A549 (cell line): ENCODE data around the gene CHMP6. TPM values are rescaled to one million over a fixed set of nuclear protein-coding genes. Genes with fewer than 3 reads are reported as not detected.

Experiments used
- ATAC-seq, 2 experiments: fragments of 200-7000 bp in 1 of 2; fragments of >200 bp in 1 of 2; cut with Nextera tagmentation in 1 of 2; cut with Tn5 transposase in 1 of 2; 3 replicates each; pipeline versions ENCODE4 v1.8.0 to v1.9.1; 2018 to 2020; ENCODE audit warnings: mild to moderate bottlenecking in 1 of 2, moderate library complexity in 1 of 2
- CTCF ChIA-PET: fragments of 300-600 bp; sonication (Branson Sonifier 250); formaldehyde crosslinking; extraction: SDS; loops from one replicate; lab custom pipeline; 2021; ENCODE audit warnings: antibody characterized with exemption, inconsistent platforms; lab: Yijun Ruan, JAX
- POLR2A ChIA-PET: fragments of 350-600 bp; formaldehyde crosslinking; extraction: SDS; loops from one replicate; lab custom pipeline; 2021; ENCODE audit warnings: antibody characterized with exemption, inconsistent platforms; lab: Yijun Ruan, JAX
- DNase-seq, 2 experiments: peaks; one replicate each; pipeline versions ENCODE4 v3.0.0 to v3.0.0-alpha.2; 2011 to 2016; ENCODE audit warnings: low read depth in 1 of 2, low spot score in 1 of 2
- FAIRE-seq: peaks from 2 replicates; lab custom pipeline; 2011; peaks lifted over from hg19 to GRCh38; lab: Jason Lieb, UNC
- H3K27ac ChIP-seq, 2 experiments: fragments of >200 bp; sonication (Bioruptor Twin); formaldehyde crosslinking; 3 replicates each; pipeline ENCODE4 v1.5.1; 2016 to 2017
- H3K4me1 ChIP-seq: fragments of >200 bp; sonication (Bioruptor Twin); formaldehyde crosslinking; 3 replicates; pipeline ENCODE4 v1.6.1; 2016
- H3K4me2 ChIP-seq: fragments of >200 bp; sonication (Bioruptor Twin); formaldehyde crosslinking; 3 replicates; pipeline ENCODE4 v1.6.1; 2016
- H3K4me3 ChIP-seq: fragments of >200 bp; sonication (Bioruptor Twin); formaldehyde crosslinking; 3 replicates; pipeline ENCODE4 v1.5.1; 2016
- H3K9me3 ChIP-seq: fragments of >200 bp; sonication (Bioruptor Twin); formaldehyde crosslinking; 3 replicates; pipeline ENCODE4 v1.6.1; 2016
- ATOH8 ChIP-seq: fragments of 250-450 bp; sonication (Bioruptor Pico); IDR thresholded peaks from 2 replicates; pipeline ENCODE4 v1.5.0; 2020; ENCODE audit warnings: low read depth, mild to moderate bottlenecking, moderate library complexity
- CHD2 ChIP-seq: fragments of 150-350 bp; IDR thresholded peaks from 2 replicates; pipeline ENCODE4 v1.6.1; 2014; ENCODE audit warnings: low read length; ENCODE audit not compliant: partially characterized antibody
- CTCF ChIP-seq: fragments of >200 bp; sonication (Bioruptor Twin); formaldehyde crosslinking; IDR thresholded peaks from 3 replicates; pipeline ENCODE4 v1.5.1; 2016
- EHMT2 ChIP-seq: fragments of 200-600 bp; sonication (generic); IDR thresholded peaks from 2 replicates; pipeline ENCODE4 v1.6.1; 2016; ENCODE audit warnings: antibody characterized with exemption, low read depth, mild to moderate bottlenecking, moderate library complexity
- EP300 ChIP-seq, 2 experiments: fragments of >200 bp; sonication (Bioruptor Twin); formaldehyde crosslinking; IDR thresholded peaks; 2 replicates in 1 of 2; 3 replicates in 1 of 2; pipeline ENCODE4 v1.6.1; 2016 to 2017
- ESRRA ChIP-seq: fragments of 150-350 bp; IDR thresholded peaks from 2 replicates; pipeline ENCODE4 v1.6.1; 2014; ENCODE audit warnings: mild to moderate bottlenecking, low read length, borderline replicate concordance
- HES2 ChIP-seq: fragments of >200 bp; sonication (Bioruptor Twin); formaldehyde crosslinking; IDR thresholded peaks from 2 replicates; pipeline ENCODE4 v1.6.1; 2016
- HEYL ChIP-seq: fragments of 250-450 bp; sonication (Bioruptor Pico); IDR thresholded peaks from 2 replicates; pipeline ENCODE4 v1.8.0; 2021; ENCODE audit warnings: mild to moderate bottlenecking, moderate library complexity
- JUN ChIP-seq, 2 experiments: fragments of >200 bp; sonication (Bioruptor Twin); formaldehyde crosslinking; IDR thresholded peaks; 2 replicates in 1 of 2; 3 replicates in 1 of 2; pipeline ENCODE4 v1.6.1; 2016 to 2017
- KDM1A ChIP-seq: fragments of 200-600 bp; sonication (generic); IDR thresholded peaks from 2 replicates; pipeline ENCODE4 v1.6.1; 2016; ENCODE audit warnings: low read depth, mild to moderate bottlenecking
- MAFK ChIP-seq: fragments of 450-650 bp; IDR thresholded peaks from 2 replicates; pipeline ENCODE4 v1.6.1; 2014; ENCODE audit not compliant: partially characterized antibody
- MAX ChIP-seq: IDR thresholded peaks from 2 replicates; pipeline ENCODE4 v1.6.1; 2012
- MYC ChIP-seq: IDR thresholded peaks from 2 replicates; pipeline ENCODE4 v1.6.1; 2012; ENCODE audit warnings: mild to moderate bottlenecking, inconsistent platforms, low read length, improper control_type of control experiment, borderline replicate concordance
- NFE2L2 ChIP-seq: fragments of 150-350 bp; conservative IDR thresholded peaks from 2 replicates; pipeline ENCODE4 v1.6.1; 2014; ENCODE audit warnings: low read length
- PHF8 ChIP-seq: fragments of 200-600 bp; sonication (generic); IDR thresholded peaks from 2 replicates; pipeline ENCODE4 v1.6.1; 2016; ENCODE audit warnings: low read depth, mild to moderate bottlenecking, antibody characterized with exemption, moderate library complexity, borderline replicate concordance
- POLR2AphosphoS2 ChIP-seq: conservative IDR thresholded peaks from 2 replicates; pipeline ENCODE4 v1.6.1; 2012; ENCODE audit warnings: low read length, improper control_type of control experiment, inconsistent platforms
- RAD21 ChIP-seq, 2 experiments: fragments of >200 bp in 1 of 2; sonication (Bioruptor Twin) in 1 of 2; formaldehyde crosslinking in 1 of 2; IDR thresholded peaks in 1 of 2; conservative IDR thresholded peaks in 1 of 2; 2 replicates in 1 of 2; 3 replicates in 1 of 2; pipeline ENCODE4 v1.6.1; 2012 to 2018; ENCODE audit warnings: inconsistent platforms in 1 of 2
- RCOR1 ChIP-seq: fragments of 150-350 bp; IDR thresholded peaks from 2 replicates; pipeline ENCODE4 v1.6.1; 2014; ENCODE audit warnings: antibody characterized with exemption, low read length, low read depth
- REST ChIP-seq: fragments of 200-600 bp; sonication (generic); IDR thresholded peaks from 2 replicates; pipeline ENCODE4 v1.6.1; 2016; ENCODE audit warnings: antibody characterized with exemption, mild to moderate bottlenecking, moderate library complexity
- RNF2 ChIP-seq: fragments of 200-600 bp; sonication (generic); IDR thresholded peaks from 2 replicates; pipeline ENCODE4 v1.6.1; 2016; ENCODE audit warnings: low read depth, mild to moderate bottlenecking, antibody characterized with exemption, moderate library complexity, borderline replicate concordance
- SMC3 ChIP-seq: fragments of >200 bp; sonication (Bioruptor Twin); formaldehyde crosslinking; IDR thresholded peaks from 3 replicates; pipeline ENCODE4 v1.6.1; 2018; ENCODE audit warnings: inconsistent platforms
- SREBF2 ChIP-seq: fragments of 450-650 bp; IDR thresholded peaks from 2 replicates; pipeline ENCODE4 v1.6.1; 2014; ENCODE audit warnings: mild to moderate bottlenecking, moderate library complexity
- USF2 ChIP-seq: fragments of 450-650 bp; IDR thresholded peaks from 2 replicates; pipeline ENCODE4 v1.6.1; 2014; ENCODE audit warnings: antibody characterized with exemption
- WGBS: methylation state at CpG from one replicate; pipeline ENCODE4 v1.1.6; 2017; ENCODE audit errors: missing lambda C conversion rate; 5-methylcytosine and 5-hydroxymethylcytosine counted together
- polyA plus RNA-seq, 4 experiments: library from polyadenylated mRNA; depleted of rRNA in 3 of 4; stranded (reverse); fragments of >200 nt; fragmentation: RNase III in 1 of 4; extraction: RNeasy Plus Mini Kit Qiagen cat#74134 plus additional on column Dnase treatment in 1 of 4; gene quantifications; 2 replicates in 3 of 4; 3 replicates in 1 of 4; pipeline ENCODE4 v1.2.3, GENCODE V29; 2011 to 2017

Gene CHMP6
- polyA plus RNA-seq, 2 of the 4 experiments (the other 2 are of a cell fraction): 28.9 to 30.8 TPM

- Histone ChIP-seq H3K4me3 (no peak overlapping the region), H3K4me2 (no peak overlapping the region), H3K9me3 (no peaks in the 10 kb centered on the region), H3K4me1 (no peaks in the 10 kb centered on the region), H3K27ac (no peak overlapping the region)
- FAIRE-seq (no peak), DNase-seq (no peak), ATAC-seq (peak in 1 of 2 experiments; percentile 5; a peak in 3 of 6 replicates)
- 82% methylated on average over 10 of the region's 10 CpGs for WGBS
- TF ChIP-seq REST (no peak), USF2 (no peak), MAFK (no peak), RNF2 (no peak), CTCF (no peak), SMC3 (no peak), CHD2 (no peak), HES2 (no peak), POLR2AphosphoS2 (no peak), MAX (no peak)
- ChIA-PET CTCF (interaction anchor here (0.6 to 5.9 kb wide), 13 partner anchors 9 to 545 kb away, joined by 3 to 48 read pairs (median 7); no protein-coding TSS in a partner anchor), POLR2A (no interaction called here)
These were observed 22.0 kb upstream of the CHMP6 start for GRCh38 chr17:80969674-80970043.

- no peak for TF ChIP-seq MAX
- TF ChIP-seq RAD21 (conservative IDR thresholded peaks at IDR 0.05 in 1 of 2, IDR thresholded peaks at IDR 0.05 in 1 of 2): peak; percentile 58 to 65; a peak in 4 of 5 replicates
- no peak for TF ChIP-seq EHMT2
- no peak for TF ChIP-seq NFE2L2
- TF ChIP-seq PHF8: no peak
- no peak for TF ChIP-seq KDM1A
- no peak for TF ChIP-seq MYC
- no peak for TF ChIP-seq ATOH8 (CRISPR knock-in tag)
- peak; percentile 37; the same call in 2 of the 3 replicates for TF ChIP-seq CTCF
- peak; percentile 62 for TF ChIP-seq SMC3
- TF ChIP-seq ESRRA: no peak
- TF ChIP-seq SREBF2: no peak
- no peak for TF ChIP-seq HEYL
- TF ChIP-seq EP300 (IDR thresholded peaks at IDR 0.05): no peak
- TF ChIP-seq CHD2: no peak
- TF ChIP-seq RCOR1: no peak
- no peak for TF ChIP-seq JUN (IDR thresholded peaks at IDR 0.05)
- POLR2A ChIA-PET: no interaction called here
- DNase-seq (peak; percentile 44 to 75), FAIRE-seq (no peak), ATAC-seq (peak; percentile 65 to 77)
- Histone ChIP-seq H3K4me2 (no peak overlapping the region), H3K4me3 (no peak overlapping the region), H3K9me3 (no peaks in the 10 kb centered on the region), H3K27ac (no peak overlapping the region), H3K4me1 (no peaks in the 10 kb centered on the region)
- WGBS: 62% methylated on average over 16 of the region's 20 CpGs
- CTCF ChIA-PET: interaction anchor here (0.6 to 5.9 kb wide), 15 partner anchors 8 to 546 kb away, joined by 3 to 48 read pairs (median 5); no protein-coding TSS in a partner anchor
These were observed 21.4 kb upstream of the CHMP6 start for GRCh38 chr17:80970044-80970761.
